GM21737 (cell line): ENCODE data around the gene RIGI.
A peak's percentile ranks its signal among the peaks of the same experiment; 100 is the strongest.
"Not testable (repeated sequence)": the region's sequence is repeated elsewhere in the genome, so short reads cannot be mapped to it uniquely, and the experiment has no call there.

Experiments used
- ATAC-seq: cut with Tn5 transposase; IDR thresholded peaks from one replicate; pipeline ENCODE4 v1.9.1; 2021; ENCODE audit warnings: mild to moderate bottlenecking, moderate library complexity; ENCODE audit not compliant: unreplicated experiment

RIGI gene

GRCh38 chr9:32526041-32526706 is at the start of gene RIGI:
TSS of gene RIGI (minus strand) at chr9:32526196. CDS start at chr9:32526166, 30 bp downstream.
- ATAC-seq = peak; percentile 77

DNA sequence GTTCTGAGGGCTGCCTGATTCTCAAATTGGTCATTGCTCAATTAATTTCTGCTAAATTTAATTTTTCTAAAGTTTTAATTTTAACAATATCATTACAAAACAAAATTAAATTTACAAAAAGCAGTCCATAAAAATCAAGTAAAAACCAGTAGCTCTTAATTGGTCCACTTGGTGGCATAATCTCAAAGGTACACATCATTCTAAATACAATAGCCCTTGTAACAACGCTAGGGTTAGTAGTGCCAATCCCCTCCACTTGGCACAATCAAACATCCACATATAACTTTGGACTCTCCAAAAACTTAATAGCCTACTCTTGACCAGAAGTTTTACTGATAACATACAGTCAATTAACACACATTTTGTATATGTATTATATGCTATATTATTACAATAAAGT is 48.9 kb upstream of the RIGI start:
- no peak for ATAC-seq

GRCh38 chr9:32573821-32574220 is 47.8 kb upstream of the RIGI start:
- ATAC-seq = no peak

- peak; percentile 89 for ATAC-seq
These were observed 47.0 kb upstream of the RIGI start, which contains the start of gene NDUFB6 for GRCh38 chr9:32572900-32573523. TSS of gene NDUFB6 (minus strand) at chr9:32573159. CDS start at chr9:32573060, 99 bp downstream.

DNA sequence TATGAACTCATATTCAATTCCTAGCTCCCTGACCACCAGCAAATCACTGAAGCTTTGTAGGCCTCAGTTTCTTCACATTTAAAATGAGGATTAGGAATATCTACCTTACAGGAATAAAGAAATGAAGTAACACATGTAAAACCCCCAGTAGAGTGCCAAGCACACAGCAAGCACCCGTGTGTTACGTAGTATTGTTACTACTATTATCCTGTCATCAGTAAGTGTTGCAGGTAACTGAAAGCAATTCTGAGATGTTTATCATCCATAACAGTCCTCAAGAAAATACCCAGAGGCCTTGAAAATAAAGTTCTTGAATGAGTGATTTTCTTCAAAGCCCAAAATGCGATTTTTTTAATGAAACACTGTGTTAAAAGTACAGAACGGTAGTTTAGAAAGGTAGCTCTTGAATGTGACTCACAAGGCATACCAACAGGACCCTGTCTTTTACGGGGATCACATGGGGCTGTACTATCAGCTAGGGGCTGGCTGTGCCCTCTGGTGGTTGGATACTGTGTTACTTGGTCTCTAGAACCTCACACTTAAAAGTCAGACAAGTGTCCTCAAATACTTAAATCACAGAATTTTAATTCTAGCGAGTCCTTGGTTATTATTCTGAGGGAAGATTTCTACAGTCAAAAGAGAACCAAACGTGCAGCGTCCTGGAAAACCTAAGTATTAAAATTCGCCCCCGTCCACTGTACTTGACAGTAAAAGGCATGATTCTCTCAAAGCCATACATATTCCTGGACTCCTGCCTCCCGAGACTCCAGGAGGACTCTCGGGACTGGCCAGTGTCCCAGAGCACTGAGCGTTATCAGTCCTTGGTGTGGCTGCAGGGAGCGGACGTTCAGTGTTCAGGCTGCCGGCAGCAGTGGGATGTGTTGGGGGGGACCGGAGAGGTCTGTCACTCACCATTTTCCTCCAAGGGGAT is 46.2 kb upstream of the RIGI start:
- ATAC-seq = peak; percentile 89

DNA sequence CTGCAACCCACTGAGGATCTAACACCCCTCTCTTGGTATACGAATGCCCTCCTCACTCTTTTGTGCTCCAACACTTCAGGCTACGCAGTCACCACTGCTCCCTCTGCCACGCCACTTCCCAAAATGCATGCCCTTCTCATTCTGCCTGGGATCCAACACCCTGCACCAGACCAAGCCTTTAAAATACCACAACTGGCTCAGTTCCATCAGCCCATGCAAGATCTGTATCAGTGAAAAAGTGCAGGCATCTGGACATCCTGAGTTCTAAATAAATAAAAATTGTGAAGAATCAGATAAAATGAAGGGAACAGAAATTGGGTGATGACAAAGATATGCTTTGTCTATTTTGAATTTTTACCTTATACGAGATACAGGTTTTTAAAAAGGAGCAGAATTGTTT is 44.3 kb upstream of the RIGI start:
- no peak for ATAC-seq

GRCh38 chr9:32566770-32567169 is 40.8 kb upstream of the RIGI start:
- ATAC-seq = no peak

GRCh38 chr9:32565967-32566366 is 40.0 kb upstream of the RIGI start:
- no peak for ATAC-seq

DNA sequence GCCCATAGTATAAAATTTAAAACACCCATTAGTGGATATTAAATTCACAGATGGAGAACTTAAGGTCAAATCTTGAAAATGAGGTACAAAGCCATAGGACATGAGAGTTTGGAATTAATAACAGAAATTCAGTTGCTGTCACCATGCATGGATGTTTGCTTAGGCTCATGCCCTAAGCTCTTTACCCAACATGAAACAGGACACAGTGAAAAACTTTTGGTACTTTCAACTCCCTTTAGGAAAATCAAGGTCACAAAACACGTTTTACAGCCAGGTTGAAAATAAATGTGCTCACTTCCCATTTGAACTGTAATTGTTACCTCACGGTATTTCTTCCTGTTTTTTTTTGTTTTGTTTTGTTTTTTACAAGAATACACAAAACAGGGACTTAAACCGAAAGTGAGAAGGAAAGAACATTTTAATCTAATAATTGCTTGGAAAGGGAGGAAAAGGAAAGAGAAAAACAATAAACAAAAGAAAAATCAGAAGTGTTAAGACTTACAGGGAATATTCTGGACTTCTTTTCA is 32.5 kb upstream of the RIGI start:
- no peak for ATAC-seq

DNA sequence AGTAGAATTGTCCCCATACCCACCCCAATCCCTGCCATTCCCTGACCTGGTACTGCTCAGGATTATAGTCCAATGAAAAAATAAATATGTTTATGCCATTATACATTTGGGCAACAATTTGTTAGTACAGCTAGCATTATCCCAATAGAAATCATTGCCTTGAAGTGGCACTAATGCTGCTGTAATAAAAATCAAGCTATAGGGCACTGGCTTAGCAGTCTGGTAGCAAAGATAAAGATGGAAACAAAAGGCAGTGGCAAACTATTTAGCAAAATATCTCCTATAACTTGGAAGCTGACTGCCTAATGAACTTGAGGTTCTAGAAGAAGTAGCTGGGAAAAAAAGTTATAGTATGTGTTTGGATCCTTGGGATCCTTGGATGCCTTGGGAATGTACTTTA is 28.6 kb upstream of the RIGI start:
- ATAC-seq = no peak

GRCh38 chr9:32554107-32554506 is 28.1 kb upstream of the RIGI start:
- ATAC-seq = no peak

- ATAC-seq = peak; percentile 66
These were observed 26.3 kb upstream of the RIGI start, which contains the start of the genes SMIM27 and TOPORS for GRCh38 chr9:32552172-32552872. TSS of gene SMIM27 (plus strand) at chr9:32552327. CDS start at chr9:32552435, 108 bp downstream. TSS of gene TOPORS (minus strand) at chr9:32552586. CDS start at chr9:32552436, 150 bp downstream.

DNA sequence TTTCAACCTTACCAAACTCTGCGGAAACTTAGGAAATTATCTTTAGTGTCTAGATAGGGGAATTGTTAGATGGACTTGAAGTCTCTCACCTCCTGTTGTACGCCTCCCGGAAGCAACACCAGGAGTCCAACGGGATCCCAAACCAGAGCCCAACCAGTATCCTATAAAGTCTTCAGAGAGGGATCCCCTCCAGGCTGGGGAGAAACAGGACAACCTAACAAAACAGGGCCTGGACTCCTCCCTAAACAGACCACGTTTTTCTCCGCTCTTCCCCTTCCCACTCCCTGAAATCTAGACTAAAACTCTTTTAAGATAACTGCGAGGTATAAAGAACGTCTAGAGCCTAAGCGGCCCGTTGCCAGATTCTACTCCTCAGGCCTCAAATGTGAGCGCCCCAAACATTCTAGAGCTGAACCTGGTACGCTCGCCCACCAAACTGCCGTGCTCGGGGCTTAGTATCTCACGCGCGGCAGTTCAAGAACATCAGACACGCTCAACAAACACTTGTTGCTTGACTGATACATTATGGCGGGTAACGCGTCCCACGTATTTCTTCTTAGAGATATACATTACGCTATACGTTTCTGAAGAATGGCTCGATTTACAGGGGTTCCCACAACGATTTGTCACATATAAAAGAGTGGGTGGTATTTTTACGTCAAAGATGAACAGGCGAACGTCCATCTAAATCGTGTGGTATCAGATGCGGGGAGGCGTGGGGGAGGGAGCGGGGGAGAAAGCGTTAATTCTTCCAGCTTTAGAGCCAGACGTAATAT is 25.5 kb upstream of the RIGI start:
- peak; percentile 4 for ATAC-seq

- ATAC-seq = peak; percentile 69
These were observed 24.7 kb upstream of the RIGI start for GRCh38 chr9:32550562-32551275.

GRCh38 chr9:32550150-32550561 is 24.2 kb upstream of the RIGI start:
- ATAC-seq = no peak

- not testable (repeated sequence) for ATAC-seq
These were observed 22.2 kb upstream of the RIGI start for GRCh38 chr9:32548213-32548612.

- no peak for ATAC-seq
These were observed 19.9 kb upstream of the RIGI start for GRCh38 chr9:32545884-32546283.

DNA sequence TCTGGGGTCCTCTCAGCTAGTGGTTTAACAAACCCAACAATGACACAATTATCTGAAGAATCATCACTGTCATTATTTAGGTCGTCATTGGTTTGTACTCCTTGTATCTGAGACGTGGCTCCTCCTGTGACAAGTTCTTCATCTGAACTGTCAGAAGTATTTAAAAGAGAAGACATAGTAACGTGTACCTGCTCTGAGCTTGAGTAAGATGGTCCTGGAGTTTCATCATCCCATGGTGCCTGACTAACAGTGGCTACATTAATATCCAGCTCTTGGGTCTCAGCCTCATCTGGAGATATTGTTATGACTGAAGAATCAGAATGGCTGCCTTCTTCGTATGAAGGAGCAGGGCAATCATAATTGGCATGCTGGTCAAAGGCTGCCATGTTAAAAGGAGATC is 17.1 kb upstream of the RIGI start:
- ATAC-seq = no peak

DNA sequence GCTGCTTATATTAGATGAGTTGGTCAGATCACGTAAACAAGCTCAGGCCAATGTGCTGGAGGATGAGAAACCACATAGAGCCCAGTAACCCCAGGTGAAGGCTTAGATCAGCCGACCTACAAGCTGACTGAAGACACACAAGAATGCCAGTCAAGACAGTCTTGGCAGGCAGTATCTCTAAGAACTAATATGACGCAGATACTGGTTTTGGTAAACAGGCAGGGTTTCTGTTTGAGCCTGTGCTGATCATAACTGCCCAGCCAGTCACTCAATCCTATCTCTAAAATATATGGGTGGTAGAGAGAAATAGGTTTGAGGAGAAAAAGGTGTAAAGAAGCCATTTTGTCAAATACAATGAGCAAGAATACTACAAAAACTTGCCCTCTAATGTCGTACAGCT is 7.8 kb upstream of the RIGI start:
- ATAC-seq = no peak
